GM12878 (cell line): Measurements from ENCODE around the gene KIRREL1. TPM values are rescaled to one million over a fixed set of nuclear protein-coding genes. Genes with fewer than 3 reads are reported as not detected.

ENCODE experiments used
- ATAC-seq: fragments of 200-7000 bp; cut with Tn5 transposase; 3 replicates; pipeline ENCODE4 v1.9.1; 2020; ENCODE audit warnings: mild to moderate bottlenecking, moderate library complexity
- BruUV-seq: library from RNA; stranded (reverse); fragments of 400-500 nt; replicated peaks from 2 replicates; lab custom pipeline; 2021; lab: Mats Ljungman, UMichigan
- CTCF ChIA-PET: fragments of 300-600 bp; sonication (Branson Sonifier 250); formaldehyde crosslinking; extraction: SDS; loops from one replicate; lab custom pipeline; 2021; ENCODE audit warnings: inconsistent platforms; lab: Yijun Ruan, JAX
- POLR2A ChIA-PET: fragments of 350-600 bp; formaldehyde crosslinking; extraction: SDS; loops from one replicate; lab custom pipeline; 2021; ENCODE audit warnings: inconsistent platforms; lab: Charles Lee
- RAD21 ChIA-PET: fragments of 300-600 bp; sonication (Branson Sonifier 250); formaldehyde crosslinking; loops from one replicate; lab custom pipeline; 2023; ENCODE audit warnings: antibody characterized with exemption; ENCODE audit not compliant: unreplicated experiment; lab: Charles Lee
- SMC1A ChIA-PET: fragments of 300-600 bp; sonication (Branson Sonifier 250); formaldehyde crosslinking; loops from one replicate; lab custom pipeline; 2023; ENCODE audit not compliant: unreplicated experiment, uncharacterized antibody; lab: Charles Lee
- DNase-seq: peaks from one replicate; pipeline ENCODE4 v3.0.0-alpha.2; 2011; ENCODE audit warnings: low read depth, low spot score
- FAIRE-seq: peaks from 3 replicates; lab custom pipeline; 2011; peaks lifted over from hg19 to GRCh38; lab: Jason Lieb, UNC
- H2AFZ ChIP-seq: 2 replicates; pipeline ENCODE4 v1.6.0; 2011; ENCODE audit warnings: low read depth, low read length, control low read depth; ENCODE audit not compliant: control insufficient read depth
- H3K27ac ChIP-seq: 2 replicates; pipeline ENCODE4 v1.5.1; 2011; ENCODE audit warnings: control low read depth; ENCODE audit not compliant: control insufficient read depth, insufficient read depth
- H3K27me3 ChIP-seq, 2 experiments: replicated peaks in 1 of 2; 2 replicates each; pipeline versions ENCODE4 v1.6.0 to v1.6.1; 2011; ENCODE audit warnings: low read length in 1 of 2; ENCODE audit not compliant: control insufficient read depth in 2 of 2, insufficient read depth in 2 of 2
- H3K36me3 ChIP-seq, 2 experiments: 2 replicates each; pipeline ENCODE4 v1.5.1; 2011; ENCODE audit warnings: low read length in 1 of 2; ENCODE audit not compliant: control insufficient read depth in 2 of 2, insufficient read depth in 2 of 2
- H3K4me1 ChIP-seq: 2 replicates; pipeline ENCODE4 v1.6.1; 2011; ENCODE audit warnings: mild to moderate bottlenecking, low read length, moderate library complexity, mixed read lengths; ENCODE audit not compliant: control insufficient read depth, insufficient read depth
- H3K4me2 ChIP-seq: 2 replicates; pipeline ENCODE4 v1.6.0; 2011; ENCODE audit warnings: control low read depth; ENCODE audit not compliant: control insufficient read depth, insufficient read depth
- H3K4me3 ChIP-seq: fragments of 200-600 bp; sonication (generic); 2 replicates; pipeline ENCODE4 v1.5.1; 2016
- H3K79me2 ChIP-seq: 2 replicates; pipeline ENCODE4 v1.6.0; 2011; ENCODE audit warnings: low read length; ENCODE audit not compliant: control insufficient read depth, insufficient read depth
- H3K9ac ChIP-seq: 2 replicates; pipeline ENCODE4 v1.8.0; 2011; ENCODE audit warnings: low read length, control low read depth, mixed read lengths; ENCODE audit not compliant: control insufficient read depth, insufficient read depth
- H3K9me3 ChIP-seq: replicated peaks from 3 replicates; pipeline ENCODE4 v1.5.1; 2011; ENCODE audit warnings: mild to moderate bottlenecking, low read length; ENCODE audit not compliant: control insufficient read depth, insufficient read depth
- H4K20me1 ChIP-seq: 2 replicates; pipeline ENCODE4 v1.6.0; 2011; ENCODE audit not compliant: control insufficient read depth, insufficient read depth
- EGR1 ChIP-seq, 2 experiments: IDR thresholded peaks; 1 replicate in 1 of 2; 2 replicates in 1 of 2; pipeline ENCODE4 v1.6.1; 2011 to 2012; ENCODE audit warnings: low read depth in 2 of 2, low read length in 2 of 2, borderline replicate concordance in 1 of 2, mild to moderate bottlenecking in 1 of 2, moderate library complexity in 1 of 2
- HDAC2 ChIP-seq: fragments of 200-600 bp; sonication (generic); IDR thresholded peaks from 2 replicates; pipeline ENCODE4 v1.6.1; 2017
- MEF2B ChIP-seq: fragments of 450-650 bp; IDR thresholded peaks from 2 replicates; pipeline ENCODE4 v1.6.1; 2018; ENCODE audit warnings: mild to moderate bottlenecking, moderate library complexity; ENCODE audit not compliant: partially characterized antibody, poor library complexity, severe bottlenecking
- NR2C1 ChIP-seq: fragments of 450-650 bp; IDR thresholded peaks from 2 replicates; pipeline ENCODE4 v1.6.1; 2017; ENCODE audit warnings: antibody characterized with exemption, mild to moderate bottlenecking, moderate library complexity
- PAX8 ChIP-seq: fragments of 450-650 bp; IDR thresholded peaks from 2 replicates; pipeline ENCODE4 v1.6.1; 2017; ENCODE audit warnings: mild to moderate bottlenecking, moderate library complexity
- POLR2AphosphoS2 ChIP-seq: IDR thresholded peaks from 2 replicates; pipeline ENCODE4 v1.6.1; 2011; ENCODE audit warnings: low read depth, mild to moderate bottlenecking, low read length, improper control_type of control experiment, moderate library complexity
- REST ChIP-seq: IDR thresholded peaks from 2 replicates; pipeline ENCODE4 v1.6.1; 2012; ENCODE audit warnings: mild to moderate bottlenecking, low read depth, low read length
- RUNX3 ChIP-seq: IDR thresholded peaks from 2 replicates; pipeline ENCODE4 v1.6.1; 2012; ENCODE audit warnings: low read length, inconsistent platforms
- SREBF2 ChIP-seq: IDR thresholded peaks from 2 replicates; pipeline ENCODE4 v1.6.1; 2012; ENCODE audit warnings: mild to moderate bottlenecking, low read length
- WGBS: methylation state at CpG from one replicate; pipeline ENCODE4 v1.1.6; 2016; ENCODE audit warnings: low lambda C conversion rate; ENCODE audit not compliant: insufficient replicate concordance, insufficient coverage; ENCODE audit errors: missing lambda C conversion rate; 5-methylcytosine and 5-hydroxymethylcytosine counted together
- in situ Hi-C: fragments of 300-500 bp; cut with MboI; formaldehyde crosslinking; loops from 9 replicates; pipeline ENCODE4 v1.14.3; 2018; ENCODE audit warnings: mixed read lengths
- intact Hi-C: fragments of 100-400 bp; cut with micrococcal nuclease; formaldehyde crosslinking; loops from one replicate; pipeline ENCODE4 v1.14.2; 2022; ENCODE audit not compliant: unreplicated experiment
- polyA plus RNA-seq, 11 experiments: library from polyadenylated mRNA; depleted of rRNA in 4 of 11; unstranded in 6 of 11; stranded (reverse) in 5 of 11; fragments of >200 nt; fragmentation: Nextera tagmentation in 4 of 11; fragmentation: Illumina TruSeq in 1 of 11; extraction: Ambion mirVana in 4 of 11; extraction: Trizol in 1 of 11; gene quantifications; 1 replicate in 1 of 11; 2 replicates in 10 of 11; pipeline versions ENCODE4 v1.2.1 to v1.2.3, GENCODE V29; 2011 to 2016; ENCODE audit warnings: inconsistent platforms in 2 of 11, missing spikeins in 2 of 11, low read depth in 1 of 11
- total RNA-seq, 4 experiments: library from RNA; depleted of rRNA in 3 of 4; stranded (reverse); fragments of >200 nt in 3 of 4; fragmentation: Illumina TruSeq in 1 of 4; extraction: Trizol in 1 of 4; gene quantifications; 2 replicates each; pipeline versions ENCODE4 v1.2.1 to v1.2.3, GENCODE V29; 2013 to 2021
- TF ChIP-seq, protein P1 (sequence below): fragments of 450-650 bp; IDR thresholded peaks from 2 replicates; pipeline ENCODE4 v1.6.1; 2017; ENCODE audit warnings: mild to moderate bottlenecking, moderate library complexity
- TF ChIP-seq, protein P2 (sequence below): IDR thresholded peaks from 2 replicates; pipeline ENCODE4 v1.6.1; 2011; ENCODE audit warnings: mild to moderate bottlenecking, low read depth, low read length, moderate library complexity; ENCODE audit not compliant: insufficient replicate concordance

The KIRREL1 gene
- total and polyA plus RNA-seq, 10 of the 15 experiments (the other 5 are each of a cell fraction or from before 2014, with no cell fraction given): 0.15 TPM; not detected in 9

DNA sequence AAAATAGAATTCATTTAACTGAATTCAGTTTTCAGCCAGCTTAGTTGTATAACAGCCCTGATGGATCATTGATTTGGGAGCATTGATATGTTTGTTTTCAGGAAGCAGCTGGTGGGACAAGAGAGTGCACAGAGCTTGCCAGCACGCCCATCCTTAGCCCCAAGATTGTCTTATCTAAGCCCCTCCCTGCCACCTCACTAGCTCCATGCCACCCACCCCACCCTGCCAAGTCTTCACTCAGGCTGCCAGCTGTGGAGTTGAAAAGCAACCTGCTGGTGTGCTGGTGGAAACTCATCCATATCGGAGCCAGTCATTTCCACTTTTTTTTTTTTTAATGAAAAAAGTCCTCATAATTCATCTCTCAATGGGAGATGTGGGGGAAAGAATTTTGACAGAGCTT is 11.8 kb downstream of the KIRREL1 start:
- Histone ChIP-seq H4K20me1 (no peaks in the 10 kb centered on the region), H3K79me2 (no peaks in the 10 kb centered on the region), H3K4me3 (no peak overlapping the region), H3K9me3 (no peaks in the 10 kb centered on the region), H2AFZ (no peak overlapping the region), H3K4me1 (no peaks in the 10 kb centered on the region), H3K4me2 (no peak overlapping the region), H3K27me3 (peaks cover 0 to 9% of the 10 kb centered on the region in 2 experiments; a peak in 2 of 4 replicates), H3K9ac (no peak overlapping the region), H3K36me3 (no peaks in the 10 kb centered on the region), H3K27ac (no peak overlapping the region)
- WGBS: 38% methylated on average over 2 of the region's 2 CpGs
- FAIRE-seq (no peak), ATAC-seq (no peak), DNase-seq (no peak)
- CTCF ChIA-PET: no interaction called here
- intact Hi-C loops (no loop called here), in situ Hi-C loops (no loop called here)
- SMC1A ChIA-PET: no interaction called here
- BruUV-seq: no TSS peak
- POLR2A ChIA-PET: no interaction called here
- RAD21 ChIA-PET: no interaction called here
- TF ChIP-seq POLR2AphosphoS2: no peak
- no peak for TF ChIP-seq REST
- TF ChIP-seq EGR1 (IDR thresholded peaks at IDR 0.05; ENCODE audit: borderline replicate concordance in 1 of 2, low read depth in 2 of 2, low read length in 2 of 2): no peak
- TF ChIP-seq RUNX3: no peak
- TF ChIP-seq, protein P1, sequence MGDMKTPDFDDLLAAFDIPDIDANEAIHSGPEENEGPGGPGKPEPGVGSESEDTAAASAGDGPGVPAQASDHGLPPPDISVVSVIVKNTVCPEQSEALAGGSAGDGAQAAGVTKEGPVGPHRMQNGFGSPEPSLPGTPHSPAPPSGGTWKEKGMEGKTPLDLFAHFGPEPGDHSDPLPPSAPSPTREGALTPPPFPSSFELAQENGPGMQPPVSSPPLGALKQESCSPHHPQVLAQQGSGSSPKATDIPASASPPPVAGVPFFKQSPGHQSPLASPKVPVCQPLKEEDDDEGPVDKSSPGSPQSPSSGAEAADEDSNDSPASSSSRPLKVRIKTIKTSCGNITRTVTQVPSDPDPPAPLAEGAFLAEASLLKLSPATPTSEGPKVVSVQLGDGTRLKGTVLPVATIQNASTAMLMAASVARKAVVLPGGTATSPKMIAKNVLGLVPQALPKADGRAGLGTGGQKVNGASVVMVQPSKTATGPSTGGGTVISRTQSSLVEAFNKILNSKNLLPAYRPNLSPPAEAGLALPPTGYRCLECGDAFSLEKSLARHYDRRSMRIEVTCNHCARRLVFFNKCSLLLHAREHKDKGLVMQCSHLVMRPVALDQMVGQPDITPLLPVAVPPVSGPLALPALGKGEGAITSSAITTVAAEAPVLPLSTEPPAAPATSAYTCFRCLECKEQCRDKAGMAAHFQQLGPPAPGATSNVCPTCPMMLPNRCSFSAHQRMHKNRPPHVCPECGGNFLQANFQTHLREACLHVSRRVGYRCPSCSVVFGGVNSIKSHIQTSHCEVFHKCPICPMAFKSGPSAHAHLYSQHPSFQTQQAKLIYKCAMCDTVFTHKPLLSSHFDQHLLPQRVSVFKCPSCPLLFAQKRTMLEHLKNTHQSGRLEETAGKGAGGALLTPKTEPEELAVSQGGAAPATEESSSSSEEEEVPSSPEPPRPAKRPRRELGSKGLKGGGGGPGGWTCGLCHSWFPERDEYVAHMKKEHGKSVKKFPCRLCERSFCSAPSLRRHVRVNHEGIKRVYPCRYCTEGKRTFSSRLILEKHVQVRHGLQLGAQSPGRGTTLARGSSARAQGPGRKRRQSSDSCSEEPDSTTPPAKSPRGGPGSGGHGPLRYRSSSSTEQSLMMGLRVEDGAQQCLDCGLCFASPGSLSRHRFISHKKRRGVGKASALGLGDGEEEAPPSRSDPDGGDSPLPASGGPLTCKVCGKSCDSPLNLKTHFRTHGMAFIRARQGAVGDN: no peak
- TF ChIP-seq NR2C1: no peak
- TF ChIP-seq, protein P2, sequence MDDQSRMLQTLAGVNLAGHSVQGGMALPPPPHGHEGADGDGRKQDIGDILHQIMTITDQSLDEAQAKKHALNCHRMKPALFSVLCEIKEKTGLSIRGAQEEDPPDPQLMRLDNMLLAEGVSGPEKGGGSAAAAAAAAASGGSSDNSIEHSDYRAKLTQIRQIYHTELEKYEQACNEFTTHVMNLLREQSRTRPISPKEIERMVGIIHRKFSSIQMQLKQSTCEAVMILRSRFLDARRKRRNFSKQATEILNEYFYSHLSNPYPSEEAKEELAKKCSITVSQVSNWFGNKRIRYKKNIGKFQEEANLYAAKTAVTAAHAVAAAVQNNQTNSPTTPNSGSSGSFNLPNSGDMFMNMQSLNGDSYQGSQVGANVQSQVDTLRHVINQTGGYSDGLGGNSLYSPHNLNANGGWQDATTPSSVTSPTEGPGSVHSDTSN: no peak
- TF ChIP-seq MEF2B: no peak
- no peak for TF ChIP-seq SREBF2
- no peak for TF ChIP-seq PAX8
- TF ChIP-seq HDAC2: no peak
